NK-92 (cell line): ENCODE measurements around the gene DCTN5.

Experiments
- DNase-seq: peaks from one replicate; lab custom pipeline; 2025; ENCODE audit not compliant: unreplicated experiment; lab: John Stamatoyannopoulos, UW

Gene DCTN5

GRCh38 chr16:23726710-23727109, 85.4 kb downstream of the DCTN5 start:
- DNase-seq = no peak
